Fibroblast of villous mesenchyme (primary cell): Measurements from ENCODE around the gene ACSBG1. TPM values are rescaled to one million over a fixed set of nuclear protein-coding genes. Genes with fewer than 3 reads are reported as not detected.
A peak's percentile ranks its signal among the peaks of the same experiment; 100 is the strongest.

ENCODE experiments used
- DNase-seq: peaks from one replicate; pipeline ENCODE4 v3.0.0-alpha.2; 2010; ENCODE audit warnings: low read depth
- H3K4me3 ChIP-seq: 2 replicates; pipeline ENCODE4 v1.5.1; 2011; ENCODE audit warnings: low read depth, mild to moderate bottlenecking, low read length
- CTCF ChIP-seq: IDR thresholded peaks from 2 replicates; pipeline ENCODE4 v1.5.1; 2012; ENCODE audit warnings: low read depth, mild to moderate bottlenecking, low read length; ENCODE audit not compliant: insufficient read depth
- total RNA-seq: library from RNA; depleted of rRNA; stranded (reverse); fragments of >200 nt; gene quantifications from 2 replicates; pipeline ENCODE4 v1.2.3, GENCODE V29; 2012

ACSBG1 gene
- total RNA-seq, 1 donor: under 0.01 TPM

- peak overlapping the region; percentile 63 for H3K4me3 ChIP-seq
- DNase-seq: no peak
- no peak for TF ChIP-seq CTCF
Observed at GRCh38 chr15:78263907-78264303, 29.5 kb upstream of the ACSBG1 start.

- no peak for DNase-seq
- no peak overlapping the region for H3K4me3 ChIP-seq
- TF ChIP-seq CTCF: no peak
Observed at GRCh38 chr15:78263351-78263781, 29.0 kb upstream of the ACSBG1 start.

- no peak for DNase-seq
- TF ChIP-seq CTCF: no peak
- no peak overlapping the region for H3K4me3 ChIP-seq
Observed at GRCh38 chr15:78261062-78261461, 26.7 kb upstream of the ACSBG1 start.

GRCh38 chr15:78260489-78260888, 26.1 kb upstream of the ACSBG1 start:
- no peak for TF ChIP-seq CTCF
- no peak overlapping the region for H3K4me3 ChIP-seq
- DNase-seq: no peak

GRCh38 chr15:78259232-78259631, 24.9 kb upstream of the ACSBG1 start:
- no peak for TF ChIP-seq CTCF
- H3K4me3 ChIP-seq: no peak overlapping the region
- DNase-seq: no peak

GRCh38 chr15:78257681-78258080, 23.3 kb upstream of the ACSBG1 start:
- no peak for TF ChIP-seq CTCF
- no peak overlapping the region for H3K4me3 ChIP-seq
- DNase-seq: no peak

- DNase-seq: no peak
- TF ChIP-seq CTCF: no peak
- no peak overlapping the region for H3K4me3 ChIP-seq
Observed at GRCh38 chr15:78256044-78256437, 21.7 kb upstream of the ACSBG1 start.
